A673 (cell line): ENCODE measurements around the gene KRT4.

Source experiments
- EZH2 ChIP-seq: fragments of 200-600 bp; sonication (generic); IDR thresholded peaks from 2 replicates; pipeline ENCODE4 v1.6.1; 2017; ENCODE audit warnings: borderline replicate concordance, low read depth, mild to moderate bottlenecking, mixed read lengths, antibody characterized with exemption, low read length; ENCODE audit not compliant: poor library complexity, severe bottlenecking
- TF ChIP-seq, protein P1 (sequence below): fragments of 300-800, 200-600 bp; sonication (generic); conservative IDR thresholded peaks from 2 replicates; pipeline ENCODE4 v1.5.1; 2017; ENCODE audit warnings: low read depth, mild to moderate bottlenecking, antibody characterized with exemption, low read length, moderate library complexity, mixed read lengths

DNA sequence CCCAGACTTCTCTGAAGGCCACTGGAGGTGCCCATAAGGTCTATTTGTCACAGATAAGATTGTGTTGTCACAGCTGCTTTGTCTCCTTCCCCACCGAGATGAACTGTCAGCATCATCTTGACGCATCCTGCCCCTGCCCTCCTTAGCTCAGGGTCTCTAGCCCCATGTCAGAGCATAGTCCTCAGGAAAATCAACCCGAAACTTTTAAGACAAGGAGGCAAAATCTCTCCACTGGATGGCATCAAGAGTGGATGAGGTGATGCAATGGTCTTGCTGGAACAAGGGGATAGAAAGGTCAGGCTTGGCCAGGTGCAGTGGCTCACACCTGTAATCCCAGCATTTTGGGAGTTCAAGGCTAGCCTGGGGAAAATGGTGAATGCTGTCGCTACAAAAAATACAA, 12.0 kb upstream of the KRT4 start:
- TF ChIP-seq, protein P1, sequence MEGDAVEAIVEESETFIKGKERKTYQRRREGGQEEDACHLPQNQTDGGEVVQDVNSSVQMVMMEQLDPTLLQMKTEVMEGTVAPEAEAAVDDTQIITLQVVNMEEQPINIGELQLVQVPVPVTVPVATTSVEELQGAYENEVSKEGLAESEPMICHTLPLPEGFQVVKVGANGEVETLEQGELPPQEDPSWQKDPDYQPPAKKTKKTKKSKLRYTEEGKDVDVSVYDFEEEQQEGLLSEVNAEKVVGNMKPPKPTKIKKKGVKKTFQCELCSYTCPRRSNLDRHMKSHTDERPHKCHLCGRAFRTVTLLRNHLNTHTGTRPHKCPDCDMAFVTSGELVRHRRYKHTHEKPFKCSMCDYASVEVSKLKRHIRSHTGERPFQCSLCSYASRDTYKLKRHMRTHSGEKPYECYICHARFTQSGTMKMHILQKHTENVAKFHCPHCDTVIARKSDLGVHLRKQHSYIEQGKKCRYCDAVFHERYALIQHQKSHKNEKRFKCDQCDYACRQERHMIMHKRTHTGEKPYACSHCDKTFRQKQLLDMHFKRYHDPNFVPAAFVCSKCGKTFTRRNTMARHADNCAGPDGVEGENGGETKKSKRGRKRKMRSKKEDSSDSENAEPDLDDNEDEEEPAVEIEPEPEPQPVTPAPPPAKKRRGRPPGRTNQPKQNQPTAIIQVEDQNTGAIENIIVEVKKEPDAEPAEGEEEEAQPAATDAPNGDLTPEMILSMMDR, result no peak
- TF ChIP-seq EZH2, result no peak
